ENCODE data around the gene FAM47A.

GRCh38 chrX:34146906-34147305, 14.8 kb upstream of the FAM47A start:
- TF ChIP-seq EZH2 (IDR thresholded peaks at IDR 0.05; ENCODE audit: borderline replicate concordance, low read length) (no peak), CTCF (IDR thresholded peaks at IDR 0.05; ENCODE audit: low read length) (no peak)
